Measurements from ENCODE around the gene KCNIP3. TPM values are rescaled to one million over a fixed set of nuclear protein-coding genes. Genes with fewer than 3 reads are reported as not detected.

KCNIP3 gene
- total RNA-seq, 4 donors from 2014 or later = 0.15 to 7.4 (median 2.3) TPM

DNA sequence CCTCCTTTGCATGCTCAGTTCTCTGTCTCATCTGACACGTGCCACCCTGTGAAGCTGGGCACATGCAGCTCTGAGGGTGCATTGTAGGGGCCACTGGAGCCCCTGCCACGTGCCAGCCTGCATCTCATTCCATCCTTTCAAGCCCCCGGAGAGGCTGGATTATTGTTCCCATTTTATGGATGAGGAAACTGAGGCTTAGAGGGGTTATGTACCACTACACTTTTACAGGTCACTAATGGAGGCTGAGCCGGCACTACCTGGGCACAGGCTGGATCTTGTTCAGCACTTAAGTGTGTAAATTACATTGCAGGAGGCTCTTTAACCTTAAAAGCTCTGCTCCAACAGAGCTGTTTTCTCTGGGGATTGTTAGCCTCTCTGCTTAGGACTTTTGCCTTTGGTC is 47.5 kb downstream of the KCNIP3 start:
- WGBS, 2 donors = 72 to 79% methylated on average over 4 of the region's 4 CpGs
- DNase-seq = no peak
- Histone ChIP-seq H3K27me3 (peaks cover 0 to 90% (median 0%) of the 10 kb centered on the region in 4 donors), H3K9me3 (no peaks in the 10 kb centered on the region), H3K27ac (no peak overlapping the region), H3K4me3 (no peak overlapping the region), H3K4me1 (peaks cover 13 to 36% (median 13%) of the 10 kb centered on the region in 3 donors), H3K36me3 (no peaks in the 10 kb centered on the region)
- intact Hi-C loops (cut with DNase I) = no loop called here
- TF ChIP-seq, protein P1, sequence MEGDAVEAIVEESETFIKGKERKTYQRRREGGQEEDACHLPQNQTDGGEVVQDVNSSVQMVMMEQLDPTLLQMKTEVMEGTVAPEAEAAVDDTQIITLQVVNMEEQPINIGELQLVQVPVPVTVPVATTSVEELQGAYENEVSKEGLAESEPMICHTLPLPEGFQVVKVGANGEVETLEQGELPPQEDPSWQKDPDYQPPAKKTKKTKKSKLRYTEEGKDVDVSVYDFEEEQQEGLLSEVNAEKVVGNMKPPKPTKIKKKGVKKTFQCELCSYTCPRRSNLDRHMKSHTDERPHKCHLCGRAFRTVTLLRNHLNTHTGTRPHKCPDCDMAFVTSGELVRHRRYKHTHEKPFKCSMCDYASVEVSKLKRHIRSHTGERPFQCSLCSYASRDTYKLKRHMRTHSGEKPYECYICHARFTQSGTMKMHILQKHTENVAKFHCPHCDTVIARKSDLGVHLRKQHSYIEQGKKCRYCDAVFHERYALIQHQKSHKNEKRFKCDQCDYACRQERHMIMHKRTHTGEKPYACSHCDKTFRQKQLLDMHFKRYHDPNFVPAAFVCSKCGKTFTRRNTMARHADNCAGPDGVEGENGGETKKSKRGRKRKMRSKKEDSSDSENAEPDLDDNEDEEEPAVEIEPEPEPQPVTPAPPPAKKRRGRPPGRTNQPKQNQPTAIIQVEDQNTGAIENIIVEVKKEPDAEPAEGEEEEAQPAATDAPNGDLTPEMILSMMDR (IDR thresholded peaks at IDR 0.05) = no peak
- TF ChIP-seq POLR2A (IDR thresholded peaks at IDR 0.05) = no peak

DNA sequence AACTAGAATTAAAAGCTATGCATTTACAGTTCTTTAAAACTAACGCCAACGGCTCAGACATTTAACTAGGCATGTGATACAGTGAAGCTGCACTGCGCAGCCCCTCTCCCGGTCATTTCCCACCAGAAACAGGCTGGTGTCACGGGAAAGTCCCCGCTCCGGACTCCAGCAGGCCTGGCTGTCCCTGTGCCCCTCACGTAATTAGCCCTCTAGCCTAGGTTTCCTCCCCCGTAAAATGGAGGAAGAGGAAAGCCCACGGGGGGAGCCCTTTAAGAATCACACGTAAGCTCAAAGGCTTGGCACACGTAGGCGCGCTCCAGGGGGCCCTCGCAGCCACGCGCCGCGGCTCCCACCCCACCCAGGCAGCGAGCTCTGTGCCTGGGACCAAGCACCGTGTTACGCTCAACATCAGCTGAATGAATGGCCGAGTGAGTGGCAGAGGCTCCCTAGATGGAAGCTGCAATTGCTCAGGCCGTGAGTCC is 48.0 kb downstream of the KCNIP3 start:
- intact Hi-C loops (cut with DNase I) = no loop called here
- Histone ChIP-seq H3K4me3 (peak overlapping the region; percentile 38 to 78 (median 68)), H3K27ac (peak overlapping the region in 3 of 4 donors; percentile 15 to 86 (median 81)), H3K9me3 (no peaks in the 10 kb centered on the region), H3K4me1 (peaks cover 13 to 36% (median 13%) of the 10 kb centered on the region in 3 donors), H3K27me3 (peaks cover 0 to 86% (median 0%) of the 10 kb centered on the region in 4 donors), H3K36me3 (no peaks in the 10 kb centered on the region)
- TF ChIP-seq, protein P1 (IDR thresholded peaks at IDR 0.05) = no peak
- TF ChIP-seq POLR2A (IDR thresholded peaks at IDR 0.05) = no peak
- 23 to 59% methylated on average over 7 to 17 of the region's 24 CpGs for WGBS, 2 donors
- DNase-seq = no peak

DNA sequence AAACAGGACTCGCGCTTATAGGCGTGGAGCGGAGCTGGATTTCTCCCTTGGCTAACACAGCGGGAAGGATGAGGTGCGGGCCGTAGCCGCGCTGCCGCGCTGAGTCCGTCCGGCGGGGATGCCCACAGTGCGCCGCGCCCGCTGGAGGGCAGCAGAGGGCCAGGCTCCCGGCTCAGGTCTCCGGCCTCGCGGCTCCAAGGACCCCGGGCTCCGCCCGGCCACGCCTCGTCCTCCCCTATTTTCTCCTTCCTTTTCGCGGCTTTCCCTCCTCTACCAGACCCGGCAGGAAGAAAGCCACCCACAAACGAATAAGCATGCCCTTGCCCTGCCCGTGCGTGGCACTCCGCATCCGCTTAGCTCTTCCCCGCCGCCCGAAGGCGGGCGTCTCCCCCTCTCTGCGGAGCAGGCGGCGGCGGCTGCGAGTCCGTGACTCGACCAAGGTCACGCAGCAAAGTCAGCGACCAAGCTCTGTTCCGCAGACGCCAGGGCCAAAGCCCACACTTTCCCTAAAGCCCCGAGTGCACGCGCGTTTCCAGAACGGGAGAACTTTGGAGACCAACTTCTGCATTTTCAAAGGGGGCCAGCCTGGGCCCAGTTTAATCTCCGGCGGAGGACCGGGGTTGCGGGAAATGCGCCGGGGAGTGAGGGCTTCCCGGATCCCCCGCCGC is 48.5 kb downstream of the KCNIP3 start:
- TF ChIP-seq POLR2A (IDR thresholded peaks at IDR 0.05) = no peak
- TF ChIP-seq, protein P1 (IDR thresholded peaks at IDR 0.05) = peak; percentile 55 to 87 (median 79)
- intact Hi-C loops (cut with DNase I) = no loop called here
- DNase-seq = no peak
- peak overlapping the region; percentile 38 to 78 (median 68) for H3K4me3 ChIP-seq
- H3K27ac ChIP-seq = peak overlapping the region; percentile 32 to 86 (median 74)
- 0% methylated on average over 14 of the region's 65 CpGs; no CpG with 5 or more reads in 1 of the 2 donors for WGBS, 2 donors
- H3K36me3 ChIP-seq = no peaks in the 10 kb centered on the region
- no peaks in the 10 kb centered on the region for H3K9me3 ChIP-seq
- peaks cover 13 to 36% (median 13%) of the 10 kb centered on the region in 3 donors for H3K4me1 ChIP-seq
- H3K27me3 ChIP-seq = peaks cover 0 to 81% (median 0%) of the 10 kb centered on the region in 4 donors

DNA sequence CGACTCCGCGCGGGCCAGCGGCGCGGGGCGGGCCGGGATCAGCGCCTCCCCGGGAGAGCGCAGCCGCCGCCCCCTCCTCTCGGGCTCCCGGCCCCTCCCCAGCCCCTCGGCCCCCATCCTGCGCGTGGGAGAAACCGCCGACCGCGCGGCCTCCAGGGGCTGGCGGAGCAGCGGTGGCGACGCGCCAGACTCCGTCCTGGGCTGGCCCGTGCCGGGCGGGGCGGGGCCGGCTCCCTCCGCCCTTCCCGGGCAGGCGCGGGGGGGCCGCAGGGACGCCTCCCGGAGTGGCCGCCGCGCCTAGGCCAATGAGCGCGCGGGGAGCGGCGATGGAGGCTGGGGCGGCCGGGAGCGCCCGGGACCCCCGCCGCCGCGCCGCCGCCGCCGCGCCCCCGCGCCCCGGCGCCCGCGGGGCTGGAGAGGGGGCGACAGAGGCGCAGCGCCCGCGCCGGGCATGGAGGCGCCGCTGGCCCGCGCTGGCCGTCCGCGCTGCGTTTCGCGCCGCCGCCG is 49.1 kb downstream of the KCNIP3 start:
- TF ChIP-seq, protein P1 (IDR thresholded peaks at IDR 0.05) = no peak
- TF ChIP-seq POLR2A (IDR thresholded peaks at IDR 0.05) = no peak
- Histone ChIP-seq H3K36me3 (no peaks in the 10 kb centered on the region), H3K27me3 (peaks cover 0 to 75% (median 0%) of the 10 kb centered on the region in 4 donors), H3K4me1 (peaks cover 13 to 36% (median 13%) of the 10 kb centered on the region in 3 donors), H3K27ac (peak overlapping the region; percentile 32 to 86 (median 74)), H3K9me3 (no peaks in the 10 kb centered on the region), H3K4me3 (peak overlapping the region; percentile 38 to 78 (median 68))
- intact Hi-C loops (cut with DNase I) = no loop called here
- no CpG with 5 or more reads among the region's 88 CpGs for WGBS, 2 donors
- no peak for DNase-seq

Measured in esophagus squamous epithelium (tissue), 5 donors.